HepG2 (cell line): ENCODE data around the gene RABL6. TPM values are rescaled to one million over a fixed set of nuclear protein-coding genes. Genes with fewer than 3 reads are reported as not detected.
"Not testable (repeated sequence)": the region's sequence is repeated elsewhere in the genome, so short reads cannot be mapped to it uniquely, and the experiment has no call there.

Experiments
- ATF7-NPFF ChIP-seq: sonication (generic); formaldehyde crosslinking; IDR thresholded peaks from 2 replicates; pipeline ENCODE4 v1.8.1; 2023; ENCODE audit warnings: mild to moderate bottlenecking, low read depth, missing genetic modification reagents, moderate library complexity
- HIVEP1 ChIP-seq: sonication (generic); formaldehyde crosslinking; IDR thresholded peaks from 2 replicates; pipeline ENCODE4 v1.4.0; 2020; ENCODE audit warnings: mild to moderate bottlenecking, missing genetic modification reagents
- IKZF4 ChIP-seq: sonication (generic); formaldehyde crosslinking; IDR thresholded peaks from 2 replicates; pipeline ENCODE4 v1.5.1; 2020; ENCODE audit warnings: borderline replicate concordance, mild to moderate bottlenecking, low read depth, missing genetic modification reagents; ENCODE audit errors: not compliant biosample characterization
- TAF1 ChIP-seq: sonication (generic); formaldehyde crosslinking; IDR thresholded peaks from 2 replicates; pipeline ENCODE4 v1.4.0; 2020; ENCODE audit warnings: missing genetic modification reagents
- TBX3 ChIP-seq: fragments of 450-650 bp; IDR thresholded peaks from 2 replicates; pipeline ENCODE4 v1.6.1; 2017; ENCODE audit warnings: antibody characterized with exemption, mild to moderate bottlenecking, inconsistent platforms, borderline replicate concordance
- ZFP82 ChIP-seq: sonication (generic); formaldehyde crosslinking; IDR thresholded peaks from 2 replicates; pipeline ENCODE4 v1.5.1; 2020; ENCODE audit warnings: mild to moderate bottlenecking, missing genetic modification reagents, borderline replicate concordance
- ZIK1 ChIP-seq: sonication (generic); formaldehyde crosslinking; IDR thresholded peaks from 2 replicates; pipeline ENCODE4 v1.5.0; 2020; ENCODE audit warnings: mild to moderate bottlenecking, low read depth, missing genetic modification reagents, borderline replicate concordance
- ZNF768 ChIP-seq: sonication (generic); formaldehyde crosslinking; IDR thresholded peaks from 2 replicates; pipeline ENCODE4 v1.4.0; 2020; ENCODE audit warnings: missing genetic modification reagents
- polyA plus RNA-seq, 8 experiments: library from polyadenylated mRNA; depleted of rRNA in 3 of 8; stranded (reverse) in 7 of 8; unstranded in 1 of 8; fragments of >200 nt; fragmentation: Illumina TruSeq in 4 of 8; extraction: Trizol in 4 of 8; gene quantifications; 2 replicates each; pipeline versions ENCODE4 v1.2.1 to v1.2.3, GENCODE V29; 2011 to 2016; ENCODE audit warnings: low read depth in 4 of 8, missing spikeins in 1 of 8, mixed read lengths in 1 of 8; ENCODE audit not compliant: insufficient read depth in 1 of 8
- total RNA-seq, 5 experiments: library from RNA; depleted of rRNA; stranded (reverse); fragments of >200 nt; fragmentation: Illumina TruSeq; extraction: Trizol; gene quantifications; 2 replicates each; pipeline ENCODE4 v1.2.3, GENCODE V29; 2016; ENCODE audit warnings: low read depth in 1 of 5
- TF ChIP-seq, protein P1 (sequence below): sonication (generic); formaldehyde crosslinking; IDR thresholded peaks from 2 replicates; pipeline ENCODE4 v1.5.1; 2020; ENCODE audit warnings: mild to moderate bottlenecking, missing genetic modification reagents, moderate library complexity
- TF ChIP-seq, protein P2 (sequence below), 2 experiments: fragments of 450-650 bp in 1 of 2; sonication (generic) in 1 of 2; formaldehyde crosslinking in 1 of 2; IDR thresholded peaks; 2 replicates each; pipeline versions ENCODE4 v1.6.1 to v1.8.0; 2016 to 2022; ENCODE audit warnings: antibody characterized with exemption in 1 of 2, mild to moderate bottlenecking in 1 of 2, missing genetic modification reagents in 1 of 2
- TF ChIP-seq, protein P3 (sequence below): sonication (generic); formaldehyde crosslinking; IDR thresholded peaks from 2 replicates; pipeline ENCODE4 v1.4.0; 2020; ENCODE audit warnings: missing genetic modification reagents, low read depth, mild to moderate bottlenecking, borderline replicate concordance
- TF ChIP-seq, protein P4 (sequence below): sonication (generic); formaldehyde crosslinking; IDR thresholded peaks from 2 replicates; pipeline ENCODE4 v1.4.0; 2020; ENCODE audit warnings: missing genetic modification reagents

Gene RABL6
- total and polyA plus RNA-seq, 2 of the 13 experiments (the other 11 are each of a cell fraction or from before 2014, with no cell fraction given), result 81.5 to 125 TPM

DNA sequence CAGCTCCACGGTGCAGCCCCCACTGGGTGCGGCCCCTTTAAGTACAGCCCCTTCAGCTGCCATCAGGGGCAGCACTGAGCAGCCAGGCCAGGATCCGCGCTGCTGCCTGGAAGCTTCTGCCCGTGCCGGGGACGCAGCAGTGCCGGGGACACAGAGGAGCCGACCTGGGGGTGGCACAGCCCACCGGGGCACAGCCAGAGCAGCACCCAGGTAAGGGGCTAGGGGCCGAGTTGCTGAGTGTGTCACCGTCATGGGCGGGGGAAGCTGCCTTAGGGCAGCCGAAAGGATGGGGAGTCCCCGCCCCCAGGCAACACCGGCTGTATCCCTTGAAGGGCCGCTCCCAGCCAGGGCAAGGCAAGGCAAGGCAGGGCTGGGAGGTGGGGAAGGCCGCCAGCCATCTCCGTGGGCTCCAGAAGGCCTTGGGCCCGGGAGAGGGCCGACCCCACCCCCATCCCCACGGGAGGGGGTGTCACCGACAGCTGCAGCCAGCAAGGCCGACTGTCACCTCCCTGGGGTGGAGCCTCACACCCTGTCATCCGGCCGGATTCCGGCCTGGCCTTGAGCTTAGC, 34.7 kb downstream of the RABL6 start, which contains the start of gene AJM1 (continued):
- TF ChIP-seq, protein P1, sequence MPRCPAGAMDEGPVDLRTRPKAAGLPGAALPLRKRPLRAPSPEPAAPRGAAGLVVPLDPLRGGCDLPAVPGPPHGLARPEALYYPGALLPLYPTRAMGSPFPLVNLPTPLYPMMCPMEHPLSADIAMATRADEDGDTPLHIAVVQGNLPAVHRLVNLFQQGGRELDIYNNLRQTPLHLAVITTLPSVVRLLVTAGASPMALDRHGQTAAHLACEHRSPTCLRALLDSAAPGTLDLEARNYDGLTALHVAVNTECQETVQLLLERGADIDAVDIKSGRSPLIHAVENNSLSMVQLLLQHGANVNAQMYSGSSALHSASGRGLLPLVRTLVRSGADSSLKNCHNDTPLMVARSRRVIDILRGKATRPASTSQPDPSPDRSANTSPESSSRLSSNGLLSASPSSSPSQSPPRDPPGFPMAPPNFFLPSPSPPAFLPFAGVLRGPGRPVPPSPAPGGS (CRISPR knock-in tag), result 0 out of 2 replicates have a peak, but pooled peaks have one; percentile 18
- peak; percentile 82; the same call in 1 of the 2 replicates for TF ChIP-seq ZIK1 (CRISPR knock-in tag)
- peak; percentile 23 for TF ChIP-seq IKZF4 (CRISPR knock-in tag)
- peak; percentile 30; the same call in 1 of the 2 replicates for TF ChIP-seq TAF1 (CRISPR knock-in tag)
- TF ChIP-seq HIVEP1 (CRISPR knock-in tag), result peak; percentile 64; the same call in 1 of the 2 replicates
- TF ChIP-seq, protein P2, sequence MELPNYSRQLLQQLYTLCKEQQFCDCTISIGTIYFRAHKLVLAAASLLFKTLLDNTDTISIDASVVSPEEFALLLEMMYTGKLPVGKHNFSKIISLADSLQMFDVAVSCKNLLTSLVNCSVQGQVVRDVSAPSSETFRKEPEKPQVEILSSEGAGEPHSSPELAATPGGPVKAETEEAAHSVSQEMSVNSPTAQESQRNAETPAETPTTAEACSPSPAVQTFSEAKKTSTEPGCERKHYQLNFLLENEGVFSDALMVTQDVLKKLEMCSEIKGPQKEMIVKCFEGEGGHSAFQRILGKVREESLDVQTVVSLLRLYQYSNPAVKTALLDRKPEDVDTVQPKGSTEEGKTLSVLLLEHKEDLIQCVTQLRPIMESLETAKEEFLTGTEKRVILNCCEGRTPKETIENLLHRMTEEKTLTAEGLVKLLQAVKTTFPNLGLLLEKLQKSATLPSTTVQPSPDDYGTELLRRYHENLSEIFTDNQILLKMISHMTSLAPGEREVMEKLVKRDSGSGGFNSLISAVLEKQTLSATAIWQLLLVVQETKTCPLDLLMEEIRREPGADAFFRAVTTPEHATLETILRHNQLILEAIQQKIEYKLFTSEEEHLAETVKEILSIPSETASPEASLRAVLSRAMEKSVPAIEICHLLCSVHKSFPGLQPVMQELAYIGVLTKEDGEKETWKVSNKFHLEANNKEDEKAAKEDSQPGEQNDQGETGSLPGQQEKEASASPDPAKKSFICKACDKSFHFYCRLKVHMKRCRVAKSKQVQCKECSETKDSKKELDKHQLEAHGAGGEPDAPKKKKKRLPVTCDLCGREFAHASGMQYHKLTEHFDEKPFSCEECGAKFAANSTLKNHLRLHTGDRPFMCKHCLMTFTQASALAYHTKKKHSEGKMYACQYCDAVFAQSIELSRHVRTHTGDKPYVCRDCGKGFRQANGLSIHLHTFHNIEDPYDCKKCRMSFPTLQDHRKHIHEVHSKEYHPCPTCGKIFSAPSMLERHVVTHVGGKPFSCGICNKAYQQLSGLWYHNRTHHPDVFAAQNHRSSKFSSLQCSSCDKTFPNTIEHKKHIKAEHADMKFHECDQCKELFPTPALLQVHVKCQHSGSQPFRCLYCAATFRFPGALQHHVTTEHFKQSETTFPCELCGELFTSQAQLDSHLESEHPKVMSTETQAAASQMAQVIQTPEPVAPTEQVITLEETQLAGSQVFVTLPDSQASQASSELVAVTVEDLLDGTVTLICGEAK (IDR thresholded peaks at IDR 0.05), result not testable (repeated sequence)
- TF ChIP-seq, protein P2 (CRISPR knock-in tag; IDR thresholded peaks at IDR 0.05), result 0 out of 2 replicates have a peak, but pooled peaks have one; percentile 11
- TF ChIP-seq ATF7-NPFF (CRISPR knock-in tag), result peak; percentile 79
- TF ChIP-seq TBX3, result peak; percentile 33; the same call in 1 of the 2 replicates
- TF ChIP-seq ZNF768 (CRISPR knock-in tag), result peak; percentile 52
- TF ChIP-seq, protein P3, sequence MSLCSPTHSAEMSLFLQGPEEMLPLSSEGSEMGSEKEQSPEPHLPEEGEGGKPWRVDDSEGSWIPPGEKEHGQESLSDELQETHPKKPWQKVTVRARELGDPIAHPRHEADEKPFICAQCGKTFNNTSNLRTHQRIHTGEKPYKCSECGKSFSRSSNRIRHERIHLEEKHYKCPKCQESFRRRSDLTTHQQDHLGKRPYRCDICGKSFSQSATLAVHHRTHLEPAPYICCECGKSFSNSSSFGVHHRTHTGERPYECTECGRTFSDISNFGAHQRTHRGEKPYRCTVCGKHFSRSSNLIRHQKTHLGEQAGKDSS (CRISPR knock-in tag), result peak; percentile 14; the same call in 1 of the 2 replicates
- peak; percentile 91 for TF ChIP-seq ZFP82 (CRISPR knock-in tag)
- TF ChIP-seq, protein P4, sequence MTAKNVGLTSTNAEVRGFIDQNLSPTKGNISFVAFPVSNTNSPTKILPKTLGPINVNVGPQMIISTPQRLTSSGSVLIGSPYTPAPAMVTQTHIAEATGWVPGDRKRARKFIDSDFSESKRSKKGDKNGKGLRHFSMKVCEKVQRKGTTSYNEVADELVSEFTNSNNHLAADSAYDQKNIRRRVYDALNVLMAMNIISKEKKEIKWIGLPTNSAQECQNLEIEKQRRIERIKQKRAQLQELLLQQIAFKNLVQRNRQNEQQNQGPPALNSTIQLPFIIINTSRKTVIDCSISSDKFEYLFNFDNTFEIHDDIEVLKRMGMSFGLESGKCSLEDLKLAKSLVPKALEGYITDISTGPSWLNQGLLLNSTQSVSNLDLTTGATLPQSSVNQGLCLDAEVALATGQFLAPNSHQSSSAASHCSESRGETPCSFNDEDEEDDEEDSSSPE, result 0 out of 2 replicates have a peak, but pooled peaks have one; percentile 34
